ENCODE data around the gene RFX7. TPM values are rescaled to one million over a fixed set of nuclear protein-coding genes. Genes with fewer than 3 reads are reported as not detected.

The RFX7 gene
- total RNA-seq, 1 experiment from 2014 or later = 18.1 TPM

GRCh38 chr15:56128081-56128480 is 115.6 kb downstream of the RFX7 start:
- Histone ChIP-seq H3K79me2 (ENCODE audit: insufficient read depth, low read length) (no peaks in the 10 kb centered on the region), H3K4me2 (ENCODE audit: low read length) (no peak overlapping the region), H3K9ac (ENCODE audit: low read length) (no peak overlapping the region), H3K27ac (ENCODE audit: low read depth, low read length) (no peak overlapping the region), H3K4me3 (replicated peaks in 1 of 2; ENCODE audit: low read depth in 1 of 2, low read length in 2 of 2) (no peak overlapping the region), H3K9me2 (ENCODE audit: insufficient read depth) (no peaks in the 10 kb centered on the region), H3K4me1 (ENCODE audit: control insufficient read depth in 1 of 2, insufficient read depth in 2 of 2, low read length in 2 of 2) (no peaks in the 10 kb centered on the region), H2AFZ (ENCODE audit: low read depth, low read length, poor library complexity, severe bottlenecking) (no peak overlapping the region), H4K20me1 (ENCODE audit: insufficient read depth) (no peaks in the 10 kb centered on the region), H3K36me3 (ENCODE audit: control insufficient read depth in 1 of 2, insufficient read depth in 2 of 2, low read length in 2 of 2) (no peaks in the 10 kb centered on the region), H3K27me3 (ENCODE audit: insufficient read depth, low read length) (no peaks in the 10 kb centered on the region), H3K9me3 (ENCODE audit: control insufficient read depth in 1 of 2, insufficient read depth in 1 of 2, low read depth in 1 of 2, low read length in 2 of 2) (peaks cover 0 to 9% of the 10 kb centered on the region in 2 experiments; a peak in 3 of 4 replicates)
- ChIA-PET RAD21 (ENCODE audit: low non-redundant PET in 1 of 2, low total read pairs in 2 of 2, uncharacterized antibody in 2 of 2, unreplicated experiment in 2 of 2) (no interaction called here), CTCF (no interaction called here), POLR2A (no interaction called here)
- TF ChIP-seq CTCF (IDR thresholded peaks at IDR 0.05 in 2 of 3, conservative IDR thresholded peaks at IDR 0.05 in 1 of 3; ENCODE audit: borderline replicate concordance in 1 of 3, insufficient read depth in 1 of 3, low read depth in 2 of 3, low read length in 2 of 3) (no peak), EZH2phosphoT487 (IDR thresholded peaks at IDR 0.05; ENCODE audit: borderline replicate concordance) (no peak), ZBTB33 (IDR thresholded peaks at IDR 0.05; ENCODE audit: extremely low read depth, insufficient replicate concordance, low read length) (no peak), SRF (IDR thresholded peaks at IDR 0.05; ENCODE audit: low read depth) (no peak), ELF1 (IDR thresholded peaks at IDR 0.05; ENCODE audit: borderline replicate concordance, low read depth) (no peak), CBX3 (IDR thresholded peaks at IDR 0.05; ENCODE audit: low read depth) (no peak), ZNF274 (IDR thresholded peaks at IDR 0.05; ENCODE audit: low read depth, low read length) (no peak), JUND (IDR thresholded peaks at IDR 0.05) (no peak), ZFX (IDR thresholded peaks at IDR 0.05) (no peak)
- ATAC-seq = no peak
- DNase-seq (ENCODE audit: low read depth, low spot score) = no peak
- intact Hi-C loops (cut with micrococcal nuclease) = no loop called here
- BruUV-seq (replicated peaks) = no TSS peak
